K562 (cell line): ENCODE results near the gene ZFPM1. TPM values are rescaled to one million over a fixed set of nuclear protein-coding genes. Genes with fewer than 3 reads are reported as not detected.

ENCODE experiments used
- CBX8 ChIP-seq: fragments of 200-600 bp; sonication (generic); IDR thresholded peaks from 2 replicates; pipeline ENCODE4 v1.6.1; 2012; ENCODE audit warnings: borderline replicate concordance, mixed run types, low read depth, mild to moderate bottlenecking, moderate library complexity, mixed read lengths, low read length, control low read depth, inconsistent platforms; ENCODE audit not compliant: poor library complexity, severe bottlenecking; ENCODE audit errors: extremely low read depth
- ESRRA ChIP-seq: fragments of 450-650 bp; IDR thresholded peaks from 2 replicates; pipeline ENCODE4 v1.6.1; 2014; ENCODE audit warnings: low read depth, mild to moderate bottlenecking, moderate library complexity, borderline replicate concordance
- ETV1 ChIP-seq: fragments of 450-650 bp; conservative IDR thresholded peaks from 2 replicates; pipeline ENCODE4 v1.6.1; 2016; ENCODE audit warnings: missing genetic modification characterization, control low read depth, low read depth, missing compliant biosample characterization
- FUS ChIP-seq: fragments of 200-400 bp; formaldehyde crosslinking; optimal IDR thresholded peaks from 2 replicates; pipeline ENCODE3; 2017; ENCODE audit warnings: low read depth, low read length
- HBP1 ChIP-seq: fragments of 450-650 bp; formaldehyde crosslinking; IDR thresholded peaks from 2 replicates; pipeline ENCODE4 v1.4.0; 2022; ENCODE audit warnings: missing genetic modification characterization
- HIVEP1 ChIP-seq: fragments of 250-450 bp; sonication (Bioruptor Pico); IDR thresholded peaks from 2 replicates; pipeline ENCODE4 v1.4.0; 2020; ENCODE audit warnings: mild to moderate bottlenecking
- HMG20A ChIP-seq: fragments of 450-650 bp; formaldehyde crosslinking; conservative IDR thresholded peaks from 2 replicates; pipeline ENCODE4 v1.4.0; 2020; ENCODE audit warnings: mild to moderate bottlenecking, mixed read lengths
- NFRKB ChIP-seq: fragments of 450-650 bp; IDR thresholded peaks from 2 replicates; pipeline ENCODE4 v1.6.1; 2016; ENCODE audit warnings: low read depth
- NFYB ChIP-seq: IDR thresholded peaks from 2 replicates; pipeline ENCODE4 v1.6.1; 2011; ENCODE audit warnings: mild to moderate bottlenecking, moderate library complexity; ENCODE audit not compliant: insufficient read length; ENCODE audit errors: extremely low read depth
- PCBP2 ChIP-seq: fragments of 200-400 bp; formaldehyde crosslinking; IDR thresholded peaks from 2 replicates; pipeline ENCODE4 v1.6.1; 2018; ENCODE audit warnings: low read length, low read depth, mild to moderate bottlenecking, moderate library complexity; ENCODE audit not compliant: poor library complexity, severe bottlenecking
- PHB2 ChIP-seq: fragments of 450-650 bp; IDR thresholded peaks from 2 replicates; pipeline ENCODE4 v1.6.1; 2017; ENCODE audit warnings: low read depth
- POLR2G ChIP-seq: fragments of 200-400 bp; formaldehyde crosslinking; IDR thresholded peaks from 2 replicates; pipeline ENCODE4 v1.6.1; 2017; ENCODE audit warnings: low read depth, mild to moderate bottlenecking, antibody characterized with exemption, low read length, moderate library complexity
- PRMT5 ChIP-seq: sonication (generic); formaldehyde crosslinking; IDR thresholded peaks from 2 replicates; pipeline ENCODE4 v1.5.0; 2020; ENCODE audit warnings: missing genetic modification reagents
- PTTG1 ChIP-seq: fragments of 450-650 bp; IDR thresholded peaks from 2 replicates; pipeline ENCODE4 v1.6.1; 2016; ENCODE audit warnings: low read depth, mild to moderate bottlenecking, missing genetic modification characterization, missing compliant biosample characterization
- SAFB2 ChIP-seq: fragments of 200-400 bp; formaldehyde crosslinking; IDR thresholded peaks from 2 replicates; pipeline ENCODE4 v1.6.1; 2018; ENCODE audit warnings: borderline replicate concordance, low read length, low read depth, moderate library complexity; ENCODE audit not compliant: severe bottlenecking
- SNAPC5 ChIP-seq: fragments of 250-450 bp; sonication (Bioruptor Pico); IDR thresholded peaks from 2 replicates; pipeline ENCODE4 v1.8.0; 2021; ENCODE audit warnings: moderate library complexity, mild to moderate bottlenecking, inconsistent platforms
- STAG1 ChIP-seq: sonication (generic); formaldehyde crosslinking; IDR thresholded peaks from 2 replicates; pipeline ENCODE4 v1.5.0; 2020; ENCODE audit warnings: missing genetic modification reagents, borderline replicate concordance
- TARDBP ChIP-seq: fragments of 450-650 bp; IDR thresholded peaks from 2 replicates; pipeline ENCODE4 v1.6.1; 2016
- TBL1XR1 ChIP-seq, 2 experiments: IDR thresholded peaks; 2 replicates each; pipeline ENCODE4 v1.6.1; 2012; ENCODE audit warnings: improper control_type of control experiment in 2 of 2, low read length in 2 of 2, mild to moderate bottlenecking in 1 of 2
- YBX1 ChIP-seq: fragments of 450-650 bp; IDR thresholded peaks from 2 replicates; pipeline ENCODE4 v1.7.1; 2016; ENCODE audit warnings: mild to moderate bottlenecking
- ZFX ChIP-seq: sonication (generic); formaldehyde crosslinking; IDR thresholded peaks from 2 replicates; pipeline ENCODE4 v1.8.0; 2022; ENCODE audit warnings: mild to moderate bottlenecking, missing genetic modification reagents, moderate library complexity
- ZNF12 ChIP-seq: sonication (generic); formaldehyde crosslinking; IDR thresholded peaks from 2 replicates; pipeline ENCODE4 v1.4.0; 2020; ENCODE audit warnings: mild to moderate bottlenecking, missing genetic modification reagents
- ZNF174 ChIP-seq: fragments of 250-450 bp; sonication (Bioruptor Pico); IDR thresholded peaks from 2 replicates; pipeline ENCODE4 v1.4.0; 2020; ENCODE audit warnings: mild to moderate bottlenecking
- ZNF609 ChIP-seq: sonication (generic); formaldehyde crosslinking; IDR thresholded peaks from 2 replicates; pipeline ENCODE4 v1.8.1; 2023; ENCODE audit warnings: missing genetic modification reagents, mild to moderate bottlenecking, borderline replicate concordance
- ZSCAN29 ChIP-seq: fragments of 450-650 bp; IDR thresholded peaks from 2 replicates; pipeline ENCODE4 v1.6.1; 2017
- polyA plus RNA-seq, 8 experiments: library from polyadenylated mRNA; depleted of rRNA in 4 of 8; stranded (reverse) in 5 of 8; unstranded in 3 of 8; fragments of >200 nt; fragmentation: Nextera tagmentation in 2 of 8; fragmentation: Illumina TruSeq in 1 of 8; extraction: Ambion mirVana in 2 of 8; extraction: Trizol in 1 of 8; gene quantifications; 2 replicates each; pipeline versions ENCODE4 v1.2.1 to v1.2.3, GENCODE V29; 2011 to 2014; ENCODE audit warnings: inconsistent platforms in 1 of 8, missing spikeins in 1 of 8
- total RNA-seq, 7 experiments: library from RNA; depleted of rRNA in 6 of 7; stranded (reverse); fragments of >200 nt in 6 of 7; fragmentation: Illumina TruSeq in 2 of 7; extraction: Trizol in 2 of 7; gene quantifications; 2 replicates each; pipeline versions ENCODE4 v1.2.1 to v1.2.3, GENCODE V29; 2011 to 2021; ENCODE audit warnings: low replicate concordance in 1 of 7

Gene ZFPM1
- total and polyA plus RNA-seq, 9 of the 15 experiments (the other 6 are each of a cell fraction or from before 2014, with no cell fraction given), result 0.03 to 35.9 (median 1.4) TPM

- TF ChIP-seq STAG1 (CRISPR knock-in tag) (no peak), TARDBP (no peak), CBX8 (no peak), HIVEP1 (CRISPR knock-in tag) (no peak), PRMT5 (CRISPR knock-in tag) (no peak), ZNF12 (CRISPR knock-in tag) (0 out of 2 replicates have a peak, but pooled peaks have one; percentile 51), HMG20A (CRISPR knock-in tag) (no peak), FUS (no peak), SAFB2 (no peak), HBP1 (CRISPR knock-in tag) (no peak), ZNF174 (no peak), ZSCAN29 (no peak), ESRRA (peak; percentile 73), PTTG1 (no peak), PCBP2 (no peak), ETV1 (tag) (no peak), ZNF609 (CRISPR knock-in tag) (no peak), YBX1 (no peak), NFRKB (no peak), NFYB (no peak), PHB2 (no peak), SNAPC5 (CRISPR knock-in tag) (no peak), TBL1XR1 (IDR thresholded peaks at IDR 0.05; ENCODE audit: low read length in 2 of 2) (no peak), POLR2G (peak; percentile 32), ZFX (peak; percentile 33; the same call in 1 of the 2 replicates)
These were observed 55.3 kb downstream of the ZFPM1 start (continued) for GRCh38 chr16:88508376-88508867.
